NCI-H1417 (cell line): Measurements from ENCODE around the gene CXCR2.
"Not testable (repeated sequence)": the region's sequence is repeated elsewhere in the genome, so short reads cannot be mapped to it uniquely, and the experiment has no call there.

Experiments
- DNase-seq, 3 experiments: peaks; one replicate each; lab custom pipeline; 2025; lab: John Stamatoyannopoulos, UW

CXCR2 gene

DNA sequence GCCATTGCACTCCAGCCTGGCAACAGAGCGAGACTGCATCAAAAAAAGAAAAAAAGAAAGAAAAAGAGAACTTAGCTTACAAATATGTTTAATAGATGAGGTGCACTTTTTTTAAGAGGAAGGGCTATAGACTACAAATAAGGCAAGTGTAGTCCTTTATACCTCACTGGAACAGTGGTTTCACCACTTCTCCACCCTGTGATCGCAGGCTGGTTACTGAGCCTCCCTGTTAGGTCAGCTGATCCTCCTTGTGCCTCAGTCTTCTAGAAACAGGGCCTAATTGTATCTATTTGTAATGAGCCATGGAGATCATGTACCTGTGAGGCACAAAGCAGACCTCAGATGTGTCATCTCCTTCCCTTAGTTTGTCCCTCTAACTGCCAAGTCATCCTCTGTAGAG, 4.5 kb downstream of the CXCR2 start:
- no peak for DNase-seq

DNA sequence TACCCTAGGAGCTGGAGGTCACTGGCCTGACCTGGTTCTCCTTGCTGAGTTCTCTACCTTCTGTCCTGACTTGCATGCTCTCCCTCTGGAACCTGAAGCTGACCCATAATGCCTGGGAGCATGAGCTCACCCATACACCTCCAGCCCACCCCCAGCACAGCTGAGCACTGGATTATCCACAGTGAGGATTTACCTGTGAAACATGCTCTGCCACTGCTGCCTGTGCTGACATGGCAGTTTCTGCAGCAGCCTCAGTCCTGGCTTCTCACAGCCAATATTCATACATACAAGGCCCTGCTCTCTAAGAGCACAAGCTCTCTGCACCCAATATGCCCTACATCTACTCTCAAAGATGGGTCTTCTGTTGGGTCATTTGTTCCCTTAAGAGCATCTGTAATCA, 5.0 kb downstream of the CXCR2 start:
- DNase-seq: no peak

DNA sequence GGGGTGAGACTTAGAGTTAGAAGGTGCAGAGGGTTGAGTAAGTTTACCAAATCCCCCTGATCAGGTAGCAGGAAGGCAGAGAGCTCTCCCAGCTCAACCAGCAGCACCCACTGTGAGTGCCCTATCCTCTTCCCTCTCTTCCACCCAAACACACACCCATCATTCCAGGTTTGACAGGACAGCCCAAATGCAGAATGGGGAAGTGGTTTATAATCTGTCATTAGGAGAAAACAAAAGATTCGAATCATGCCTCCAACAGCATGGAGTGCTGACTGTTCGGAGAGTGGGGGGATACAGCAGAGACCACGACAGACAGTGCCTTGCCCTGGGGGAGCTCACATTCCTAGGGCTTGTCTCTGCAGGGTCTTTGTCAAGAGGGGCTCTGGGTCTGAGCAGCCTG, 11.7 kb downstream of the CXCR2 start:
- DNase-seq: no peak

DNA sequence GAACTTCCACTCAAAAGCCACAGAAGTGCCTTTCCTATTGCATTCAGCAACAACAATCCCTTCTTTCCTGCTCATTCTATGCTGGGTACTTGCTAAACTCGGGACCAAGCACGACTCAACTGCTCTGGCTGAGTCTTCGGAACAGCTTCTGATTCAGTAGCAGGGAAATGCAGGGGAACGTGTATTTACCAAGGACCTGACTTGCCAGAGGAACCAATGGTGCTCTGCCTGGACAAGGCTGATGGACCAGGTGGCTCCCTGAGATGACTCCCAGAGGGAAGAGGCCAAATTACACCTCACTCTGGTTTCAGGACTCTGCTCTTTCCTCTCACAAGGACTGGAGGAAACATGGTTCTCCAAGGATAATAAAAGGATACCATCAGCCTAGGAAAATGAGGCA, 12.2 kb downstream of the CXCR2 start:
- no peak for DNase-seq

DNA sequence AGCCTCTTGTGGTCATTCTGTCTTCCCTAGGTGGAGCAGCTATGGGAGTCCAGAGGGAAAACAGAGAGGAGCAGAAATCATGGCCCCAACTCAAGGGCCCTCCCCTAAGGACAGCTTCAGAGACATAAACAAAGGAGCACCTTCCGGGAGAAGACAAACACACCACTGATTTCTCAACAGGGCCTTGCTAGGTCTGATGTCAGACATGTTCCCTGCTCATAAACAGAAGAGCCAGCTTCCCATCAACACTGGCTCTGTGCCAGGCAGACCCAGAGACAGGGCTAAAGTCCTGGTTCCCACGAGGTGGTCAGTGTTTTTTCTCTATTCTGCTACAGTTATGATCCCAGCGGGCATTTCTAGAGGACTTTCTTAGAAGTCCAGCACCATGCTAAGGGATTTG, 19.3 kb downstream of the CXCR2 start:
- no peak for DNase-seq

DNA sequence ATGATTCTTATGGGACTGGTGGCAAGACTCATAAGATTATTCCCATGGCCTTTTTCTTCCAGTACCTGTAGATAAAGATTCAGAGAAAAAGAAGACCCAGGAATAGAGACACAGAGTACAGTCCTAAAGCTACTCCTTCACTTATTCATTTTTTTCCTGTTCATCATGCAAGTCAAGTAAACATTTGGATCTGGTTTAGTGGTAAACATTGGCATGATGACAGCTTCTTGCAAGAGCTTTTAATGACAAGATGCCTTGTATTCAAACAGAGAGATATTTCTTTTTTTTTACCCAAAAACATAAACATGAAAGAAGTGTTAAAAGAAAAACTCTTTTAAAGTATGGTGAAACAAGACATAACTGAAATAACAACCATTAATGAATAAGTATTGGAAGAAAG, 20.2 kb downstream of the CXCR2 start:
- DNase-seq: no peak

DNA sequence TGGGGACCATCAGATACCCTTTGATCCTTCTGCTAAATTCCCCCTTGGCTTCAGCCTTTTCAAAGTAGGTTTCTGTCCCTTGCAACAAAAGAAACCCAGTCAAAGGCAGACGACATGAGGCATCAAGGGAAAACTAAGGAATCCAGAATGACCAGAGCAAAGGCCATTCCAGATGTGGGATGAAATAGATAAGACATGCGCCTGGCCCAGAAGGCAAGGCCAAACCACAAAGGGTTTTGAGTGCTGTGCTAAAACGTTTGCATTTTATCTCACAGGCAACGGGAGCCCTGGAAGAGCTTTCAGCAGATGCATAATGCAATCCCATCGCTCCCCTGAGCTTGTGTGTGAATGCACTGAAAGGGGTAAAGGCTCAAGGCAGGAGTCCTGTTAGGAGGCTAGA, 23.3 kb downstream of the CXCR2 start:
- DNase-seq: no peak

DNA sequence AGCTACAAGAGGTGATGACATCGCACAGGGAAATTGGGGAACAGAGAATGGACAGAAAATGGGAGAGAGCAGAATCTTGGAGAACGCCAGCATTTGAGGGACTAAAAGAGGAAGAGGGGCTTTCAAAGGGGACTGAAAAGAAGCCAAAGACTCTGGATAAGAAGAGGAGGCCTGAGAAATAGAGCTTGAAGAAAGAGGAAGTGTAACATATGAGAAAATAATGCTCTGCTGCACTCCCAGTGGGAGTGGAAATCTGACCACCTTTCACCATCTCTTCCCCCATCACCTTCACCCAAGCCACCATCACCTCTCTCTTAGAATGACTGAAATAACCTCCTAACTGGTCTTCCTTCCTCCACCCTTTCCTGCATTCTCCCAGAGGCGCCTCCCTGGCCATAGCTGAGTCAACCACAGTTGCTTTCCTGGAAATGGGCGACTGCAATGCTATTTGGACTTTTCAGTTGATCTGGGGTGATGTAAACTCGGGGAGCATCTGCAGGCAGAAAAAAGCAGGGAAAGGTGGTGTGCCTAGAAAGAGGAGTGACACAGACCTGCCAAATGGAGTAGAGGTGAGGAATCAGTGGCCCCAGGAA, 24.1 kb downstream of the CXCR2 start:
- DNase-seq: no peak

DNA sequence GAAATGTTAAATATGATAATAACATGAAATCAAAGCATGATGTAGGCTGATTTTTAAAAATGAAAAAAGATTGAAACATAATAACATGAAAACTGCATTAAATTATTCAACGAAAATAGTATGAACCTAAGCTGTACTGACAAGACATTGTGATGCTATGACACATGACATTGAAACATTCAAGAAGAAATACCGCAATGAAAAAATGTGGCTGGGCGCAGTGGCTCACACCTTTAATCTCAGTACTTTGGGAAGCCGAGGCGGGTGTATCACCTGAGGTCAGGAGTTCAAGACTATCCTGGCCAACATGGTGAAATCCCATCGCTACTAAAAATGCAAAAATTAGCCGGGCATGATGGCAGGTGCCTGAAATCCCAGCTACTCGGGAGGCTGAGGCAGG, 26.3 kb downstream of the CXCR2 start:
- DNase-seq: no peak

DNA sequence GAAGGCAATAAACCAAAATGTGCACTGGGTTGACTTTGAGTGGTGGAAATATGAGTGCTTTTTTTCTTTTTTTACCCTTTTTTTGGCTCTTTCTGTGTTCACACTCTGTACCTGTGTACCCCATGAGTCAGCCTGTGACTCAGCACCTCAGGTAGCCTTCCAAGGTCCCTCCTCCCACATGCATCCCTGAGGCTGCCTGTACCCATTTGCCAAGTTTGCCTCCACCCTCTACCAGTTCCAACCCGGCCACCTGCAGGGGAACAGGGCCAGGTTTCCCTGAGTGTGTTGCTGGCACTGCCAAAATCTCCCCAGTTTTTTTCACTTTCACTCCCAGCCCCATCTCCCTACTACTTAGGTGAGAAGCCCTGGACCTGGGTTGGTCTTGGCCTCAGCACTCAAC, 26.9 kb downstream of the CXCR2 start:
- no peak for DNase-seq

DNA sequence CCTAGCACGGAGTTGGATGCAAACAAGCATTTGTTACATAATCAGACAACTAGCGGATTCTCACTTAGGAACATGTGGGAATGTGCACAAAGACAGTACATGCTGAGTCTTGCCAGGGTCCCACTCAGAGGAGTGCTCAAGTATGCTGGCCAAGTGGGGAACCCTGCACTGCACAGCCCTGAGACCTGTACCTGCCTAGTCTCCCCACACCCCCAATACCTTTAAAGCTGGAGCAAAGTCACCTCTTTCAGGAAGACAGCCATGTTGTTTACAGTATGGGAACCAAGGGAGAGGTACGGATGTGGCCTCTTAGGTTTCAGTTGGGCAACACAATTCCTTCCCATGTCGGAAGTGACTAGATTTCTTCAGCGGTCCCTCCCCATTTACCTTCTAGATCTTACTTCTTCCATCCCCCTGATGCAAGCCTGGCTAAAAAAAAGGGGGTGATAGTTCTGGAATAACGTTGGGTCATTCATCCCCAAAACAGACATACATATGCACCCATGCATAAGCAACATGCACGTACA, 30.2 kb downstream of the CXCR2 start:
- no peak for DNase-seq

DNA sequence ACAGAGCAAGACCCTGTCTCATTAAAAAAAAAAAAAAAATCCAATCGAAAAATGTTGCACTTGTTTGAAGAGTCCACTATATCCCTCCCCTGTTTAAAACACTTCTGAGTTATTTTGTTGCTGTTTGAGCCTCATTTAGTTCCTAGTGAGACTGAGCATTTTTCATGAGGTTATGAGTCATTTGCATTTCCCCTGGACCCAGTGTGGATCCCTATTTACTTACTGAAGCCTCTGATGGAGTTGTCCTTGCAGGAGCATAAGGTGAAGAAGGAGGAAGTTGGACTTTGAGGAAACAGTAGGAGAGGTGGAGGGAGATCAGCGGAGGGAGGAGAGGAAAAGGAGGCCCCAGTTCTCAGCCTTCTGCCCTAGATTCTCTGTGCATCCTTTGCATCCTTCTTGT, 35.8 kb downstream of the CXCR2 start:
- no peak for DNase-seq

DNA sequence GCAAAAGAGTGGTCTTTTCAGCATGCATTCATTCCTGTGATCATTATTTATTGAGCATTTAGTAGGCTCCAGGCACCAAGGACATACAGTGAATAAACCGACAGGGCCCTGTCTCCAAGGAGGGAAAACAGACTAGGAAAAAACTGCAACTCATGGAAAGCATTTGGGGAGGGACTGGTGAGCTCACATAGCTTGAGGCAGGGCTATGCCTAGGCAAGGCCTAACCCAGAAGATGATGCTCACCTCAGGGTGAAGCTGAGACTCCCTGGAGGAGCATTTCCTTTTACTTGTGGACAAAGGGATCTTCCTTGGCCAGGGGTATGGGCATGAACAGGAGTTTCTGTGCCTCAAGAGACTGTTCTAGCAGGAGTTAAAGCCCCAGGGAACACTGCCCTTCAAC, 37.0 kb downstream of the CXCR2 start:
- DNase-seq: no peak

DNA sequence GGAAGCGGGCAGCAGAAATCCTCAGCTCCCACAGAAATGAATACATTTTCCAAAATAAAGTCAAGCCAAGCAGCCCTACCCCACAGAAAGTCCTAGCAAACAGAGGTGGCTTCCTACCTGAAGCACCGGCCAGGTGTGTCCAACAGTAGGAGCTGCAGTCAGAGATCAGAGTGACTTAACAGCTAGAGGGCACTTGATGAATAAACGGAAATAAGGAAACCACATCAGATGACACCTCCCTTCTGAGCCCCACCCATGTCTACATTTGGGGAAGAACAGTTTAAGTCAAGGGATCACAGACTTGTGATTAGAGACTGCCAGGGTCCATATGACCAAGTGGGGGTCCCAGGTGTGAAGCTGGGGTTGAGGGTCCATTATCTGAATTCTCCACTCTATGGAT, 41.0 kb downstream of the CXCR2 start, which contains the start of gene CXCR1:
Gene CXCR1, minus strand, starts transcription at position 172 of the 400 bp plus-strand sequence. CDS start 1,751 bp downstream, outside the sequence.
- DNase-seq: no peak

DNA sequence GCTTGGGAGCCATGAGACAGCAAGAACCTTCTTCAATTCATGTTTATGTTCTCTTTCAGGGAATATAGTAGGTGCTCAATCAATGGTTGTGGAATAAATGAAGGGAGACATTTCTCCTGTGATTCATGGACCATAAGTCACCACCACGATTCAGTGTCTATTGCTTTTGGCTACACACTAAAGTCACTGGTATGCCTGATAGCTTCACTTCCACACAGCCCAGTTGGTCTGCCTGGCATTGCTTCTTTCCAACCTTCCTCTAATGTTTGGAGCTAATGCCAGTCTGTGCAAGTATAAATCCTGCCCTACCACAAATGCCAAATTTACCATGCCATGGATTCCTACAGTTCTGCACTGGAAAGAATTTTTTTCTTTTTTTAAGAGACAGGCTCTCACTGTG, 42.2 kb downstream of the CXCR2 start:
- no peak for DNase-seq

DNA sequence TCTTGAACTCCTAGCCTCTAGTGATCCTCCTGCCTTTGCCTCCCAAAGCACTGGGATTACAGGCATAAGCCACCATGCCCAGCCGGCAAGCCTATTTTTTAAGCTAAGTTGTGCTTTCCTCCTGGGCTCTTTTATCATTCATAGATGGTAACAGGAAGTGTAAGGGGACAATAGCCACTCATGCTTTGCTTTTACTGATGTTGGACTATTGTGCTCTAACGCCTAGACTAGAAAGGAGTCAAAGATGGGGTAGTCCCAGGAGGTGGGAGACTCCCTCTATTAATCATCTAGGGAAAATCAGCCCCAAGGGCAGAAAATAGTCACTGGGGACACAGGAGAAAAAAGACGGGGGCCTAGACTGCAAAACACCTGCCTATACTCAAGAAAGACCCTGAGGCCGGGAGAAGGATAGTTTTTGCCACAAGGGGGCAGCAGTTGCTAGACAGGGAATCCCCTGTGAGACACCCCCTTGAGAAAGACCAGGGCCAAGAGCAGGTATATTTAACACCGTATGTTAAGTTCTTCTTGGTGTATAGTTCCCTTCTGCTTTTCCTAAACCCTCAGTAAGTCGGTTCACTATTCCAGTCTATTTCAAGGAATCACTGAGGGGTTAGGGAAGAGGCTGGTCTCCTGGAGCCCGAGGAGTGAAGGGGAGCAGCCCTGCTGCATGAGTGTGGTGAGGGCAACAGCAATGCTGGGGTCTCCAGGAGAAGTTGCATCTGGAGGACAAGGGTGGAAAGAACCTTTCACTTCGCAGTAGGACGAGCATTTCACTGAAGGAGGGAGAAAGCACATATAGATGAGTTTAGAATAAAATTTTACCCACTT, 43.0 kb downstream of the CXCR2 start:
- peak; percentile 2 to 55 (median 37) for DNase-seq

DNA sequence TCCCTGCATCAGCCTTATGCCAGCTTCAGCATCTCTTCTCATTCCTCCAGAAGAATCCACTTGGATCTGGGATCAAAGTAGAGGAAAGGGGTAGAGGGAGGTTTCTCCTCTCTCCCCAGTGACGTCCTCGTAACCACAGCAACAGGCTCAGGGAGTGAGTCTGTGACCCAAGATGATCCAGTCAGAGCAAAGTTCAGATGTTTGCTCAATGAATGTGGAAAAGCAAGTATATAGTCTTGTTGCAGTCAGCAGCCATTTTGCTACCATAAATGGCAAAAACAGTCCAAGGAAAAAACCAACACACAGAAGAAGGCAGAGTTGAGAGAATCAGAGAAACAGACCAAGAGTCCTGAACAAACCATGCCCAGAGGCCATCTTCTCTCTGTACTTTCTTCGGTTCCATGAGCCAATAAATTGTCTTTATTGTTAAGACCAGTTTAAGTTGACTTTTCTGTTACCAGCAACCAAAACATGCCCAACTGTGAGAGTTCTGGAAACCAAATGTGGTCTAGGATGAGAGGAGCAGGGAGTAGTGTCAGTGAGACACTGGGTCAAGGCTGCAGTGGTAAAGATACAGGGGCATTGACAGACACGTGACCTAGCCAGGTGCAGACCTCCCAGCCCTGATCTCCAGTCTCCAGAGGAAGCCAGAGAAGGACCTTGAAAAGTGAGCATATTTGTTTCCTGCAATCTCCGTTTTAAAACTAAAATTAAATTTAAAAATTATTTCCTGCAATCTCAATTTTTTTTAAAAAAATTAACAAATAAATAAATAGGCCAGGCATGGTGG, 44.1 kb downstream of the CXCR2 start:
- DNase-seq: peak in 1 of 3 experiments; percentile 4

DNA sequence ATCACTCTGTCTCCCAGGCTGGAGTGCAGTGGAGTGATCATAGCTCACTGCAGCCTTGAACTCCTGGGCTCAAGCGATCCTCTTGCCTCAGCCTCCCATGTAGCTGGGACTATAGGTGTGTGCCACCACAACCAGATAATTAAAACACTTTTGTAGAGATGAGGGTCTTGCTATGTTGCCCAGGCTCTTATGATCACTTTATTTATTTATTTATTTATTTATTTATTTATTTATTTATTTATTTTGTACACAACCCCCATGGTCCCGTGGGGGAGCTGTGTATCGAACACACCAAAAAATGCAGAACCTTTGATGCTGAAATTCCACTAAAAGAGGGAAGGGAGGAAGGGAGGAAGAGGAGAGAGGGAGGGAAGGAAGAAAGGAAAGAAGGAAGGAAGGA, 45.9 kb downstream of the CXCR2 start:
- DNase-seq: not testable (repeated sequence)

DNA sequence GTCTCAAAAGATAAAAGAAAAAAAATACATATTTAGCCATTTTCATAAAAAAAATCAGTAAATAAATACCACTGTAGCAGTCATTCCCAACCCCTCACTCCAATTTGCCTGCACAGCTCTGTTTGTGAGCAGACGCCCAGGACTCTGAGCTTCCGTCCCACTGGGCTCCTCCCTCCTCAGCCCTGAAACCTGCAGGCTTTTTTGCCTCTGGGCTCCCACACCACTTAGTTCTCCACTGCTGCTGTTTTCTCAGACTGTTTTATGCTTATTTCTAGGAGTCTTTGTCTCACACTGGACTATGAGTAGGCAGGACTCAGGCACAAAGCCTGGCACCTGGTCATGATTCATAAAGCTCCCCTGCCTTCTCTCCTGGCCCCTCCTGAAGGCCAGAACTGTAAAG, 47.0 kb downstream of the CXCR2 start:
- no peak for DNase-seq

DNA sequence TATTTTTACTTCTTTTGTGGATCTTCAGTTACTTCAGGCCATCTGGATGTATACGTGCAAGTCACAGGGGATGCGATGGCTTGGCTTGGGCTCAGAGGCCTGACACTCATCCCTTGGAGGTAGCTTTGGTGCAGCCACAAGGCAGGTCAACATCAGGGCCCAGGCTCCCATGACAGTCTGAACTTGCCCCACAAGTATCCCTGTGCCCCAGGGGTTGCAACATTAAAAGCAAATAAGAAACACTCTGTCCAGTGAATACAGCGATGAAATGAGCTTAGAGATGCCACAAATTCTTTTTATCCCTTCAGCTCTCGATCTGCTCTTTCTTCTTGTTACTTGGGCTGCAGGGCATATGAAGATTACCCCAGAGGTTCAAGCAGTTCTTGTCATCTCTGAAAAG, 54.0 kb downstream of the CXCR2 start:
- no peak for DNase-seq

DNA sequence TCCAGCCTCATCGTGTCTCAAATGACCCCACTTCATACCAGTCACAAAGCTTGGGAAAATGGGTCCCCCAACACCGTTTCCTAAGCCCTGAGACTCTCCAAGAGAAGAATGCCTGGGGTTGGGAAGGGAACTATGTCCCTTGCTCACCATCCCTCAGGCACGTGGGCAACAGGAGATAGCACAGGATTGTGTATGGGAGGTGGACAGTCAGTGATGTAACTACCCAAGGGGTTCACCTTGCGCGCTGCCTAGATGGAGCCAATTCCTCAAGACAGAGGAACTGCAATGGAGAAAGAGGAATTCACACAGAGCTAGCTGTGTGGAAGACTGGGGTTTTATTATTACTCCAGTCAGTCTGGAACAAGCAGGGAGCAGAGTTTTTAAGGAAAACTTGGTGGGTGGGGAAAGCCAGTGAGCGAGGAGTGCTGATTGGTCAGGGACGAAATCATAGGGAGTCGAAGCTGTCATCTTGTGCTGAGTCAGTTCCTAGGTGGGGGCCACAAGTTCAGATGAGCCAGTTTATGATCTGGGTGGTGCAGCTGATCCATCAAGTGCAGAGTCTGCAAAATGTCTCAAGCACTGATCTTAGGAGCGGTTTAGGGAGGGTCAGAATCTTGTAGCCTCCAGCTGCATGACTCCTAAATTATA, 54.8 kb downstream of the CXCR2 start:
- no peak for DNase-seq

DNA sequence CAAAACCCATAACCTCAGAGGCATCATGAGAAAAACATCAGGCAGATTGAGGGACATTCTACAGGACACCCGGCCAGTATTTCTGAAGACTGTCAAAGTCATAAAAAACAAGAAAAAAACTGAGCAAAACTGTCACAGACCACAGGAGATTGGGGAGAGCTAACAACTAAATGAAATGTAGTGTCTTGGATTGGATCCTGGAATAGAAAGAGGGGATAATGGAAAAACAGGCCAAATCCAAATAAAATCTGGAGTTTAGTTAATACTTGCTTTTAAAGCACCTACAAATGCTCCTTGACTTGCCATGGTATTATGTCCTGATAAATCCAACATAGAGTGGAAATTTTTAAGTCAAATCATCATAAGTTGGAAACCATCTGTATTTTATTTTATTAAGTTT, 58.5 kb downstream of the CXCR2 start:
- DNase-seq: no peak
